PC-3 (cell line): ENCODE results near the gene GSTO2. TPM values are rescaled to one million over a fixed set of nuclear protein-coding genes. Genes with fewer than 3 reads are reported as not detected.

Source experiments
- ATAC-seq: fragments of 200-7000 bp; cut with Tn5 transposase; 2 replicates; pipeline ENCODE4 v1.9.1; 2020; ENCODE audit warnings: mild to moderate bottlenecking, moderate library complexity
- BruUV-seq: library from RNA; stranded (reverse); fragments of 400-500 nt; replicated peaks from 2 replicates; lab custom pipeline; 2021; lab: Mats Ljungman, UMichigan
- CTCF ChIA-PET: fragments of 300-600 bp; sonication (Branson Sonifier 250); formaldehyde crosslinking; loops from one replicate; lab custom pipeline; 2022; ENCODE audit warnings: antibody characterized with exemption; lab: Charles Lee
- POLR2A ChIA-PET: fragments of 300-600 bp; sonication (Branson Sonifier 250); formaldehyde crosslinking; loops from one replicate; lab custom pipeline; 2022; ENCODE audit warnings: antibody characterized with exemption; ENCODE audit not compliant: unreplicated experiment; lab: Charles Lee
- DNase-seq: peaks from one replicate; pipeline ENCODE4 v3.0.0-alpha.2; 2015
- H2AFZ ChIP-seq: fragments of 300-600 bp; sonication (generic); 2 replicates; pipeline ENCODE4 v1.6.0; 2016; ENCODE audit warnings: antibody characterized with exemption, low read length
- H3F3A ChIP-seq: fragments of 300-600 bp; sonication (generic); one replicate; pipeline ENCODE4 v1.6.0; 2017; ENCODE audit warnings: antibody characterized with exemption, low read length, control low read depth, mild to moderate bottlenecking; ENCODE audit not compliant: unreplicated experiment
- H3K27ac ChIP-seq: fragments of 300-600 bp; sonication (generic); 2 replicates; pipeline ENCODE4 v1.5.1; 2016; ENCODE audit warnings: mild to moderate bottlenecking, low read length
- H3K27me3 ChIP-seq: fragments of 300-600 bp; sonication (generic); 2 replicates; pipeline ENCODE4 v1.6.1; 2016; ENCODE audit warnings: low read length, mixed read lengths
- H3K36me3 ChIP-seq: fragments of 300-600 bp; sonication (generic); 2 replicates; pipeline ENCODE4 v1.6.1; 2016; ENCODE audit warnings: low read depth, mixed run types, low read length, mixed read lengths
- H3K4me1 ChIP-seq: fragments of 300-600 bp; sonication (generic); 2 replicates; pipeline ENCODE4 v1.5.1; 2016; ENCODE audit warnings: low read length; ENCODE audit not compliant: insufficient read depth
- H3K4me2 ChIP-seq: fragments of 300-600 bp; sonication (generic); 2 replicates; pipeline ENCODE4 v1.6.0; 2016; ENCODE audit warnings: low read length
- H3K4me3 ChIP-seq: fragments of 300-600 bp; sonication (generic); 2 replicates; pipeline ENCODE4 v1.5.1; 2016; ENCODE audit warnings: mild to moderate bottlenecking, low read length, mixed read lengths
- H3K79me2 ChIP-seq: fragments of 300-600 bp; sonication (generic); 2 replicates; pipeline ENCODE4 v1.6.1; 2017; ENCODE audit warnings: low read length, mixed read lengths
- H3K9ac ChIP-seq: fragments of 300-600 bp; sonication (generic); 2 replicates; pipeline ENCODE4 v1.6.0; 2016; ENCODE audit warnings: mild to moderate bottlenecking, low read length
- H3K9me2 ChIP-seq: fragments of 300-600 bp; sonication (generic); replicated peaks from 2 replicates; pipeline ENCODE4 v1.6.1; 2016; ENCODE audit warnings: mixed run types, low read length, mixed read lengths
- H3K9me3 ChIP-seq: fragments of 300-600 bp; sonication (generic); 2 replicates; pipeline ENCODE4 v1.6.1; 2016; ENCODE audit warnings: low read length, mixed read lengths
- H4K20me1 ChIP-seq: fragments of 300-600 bp; sonication (generic); 2 replicates; pipeline ENCODE4 v1.6.1; 2016; ENCODE audit warnings: low read length, mixed read lengths
- CTCF ChIP-seq: fragments of 300-600 bp; sonication (generic); conservative IDR thresholded peaks from 2 replicates; pipeline ENCODE4 v1.5.1; 2017; ENCODE audit warnings: antibody characterized with exemption, low read depth, mild to moderate bottlenecking, low read length
- EZH2 ChIP-seq: fragments of 300-600 bp; sonication (generic); IDR thresholded peaks from one replicate; pipeline ENCODE4 v1.6.1; 2017; ENCODE audit warnings: antibody characterized with exemption, mild to moderate bottlenecking, low read length; ENCODE audit not compliant: unreplicated experiment
- EZH2phosphoT487 ChIP-seq: fragments of 300-600 bp; sonication (generic); IDR thresholded peaks from 2 replicates; pipeline ENCODE4 v1.6.1; 2018; ENCODE audit warnings: mild to moderate bottlenecking, antibody characterized with exemption, low read length, borderline replicate concordance
- intact Hi-C: fragments of 100-400 bp; cut with micrococcal nuclease; formaldehyde crosslinking; loops from 2 replicates; pipeline ENCODE4 v1.9.0; 2023
- total RNA-seq: library from RNA; depleted of rRNA; stranded (reverse); fragments of >200 nt; gene quantifications from 2 replicates; pipeline ENCODE4 v1.2.3, GENCODE V29; 2014

Gene GSTO2
- total RNA-seq, 1 experiment from 2014 or later: 13.8 TPM

- Histone ChIP-seq H3K36me3 (no peaks in the 10 kb centered on the region), H3K27me3 (no peaks in the 10 kb centered on the region), H4K20me1 (0 out of 2 replicates have a peak, but pooled peaks cover 6% of the 10 kb centered on the region), H3K4me2 (no peak overlapping the region), H3F3A (no peaks in the 10 kb centered on the region), H3K9me2 (no peaks in the 10 kb centered on the region), H3K27ac (no peak overlapping the region), H2AFZ (no peak overlapping the region), H3K4me3 (no peak overlapping the region), H3K9ac (no peak overlapping the region), H3K4me1 (peaks cover 18% of the 10 kb centered on the region), H3K9me3 (no peaks in the 10 kb centered on the region), H3K79me2 (peaks cover 91% of the 10 kb centered on the region)
- CTCF ChIA-PET: interaction anchor here (0.5 kb wide), 1 partner anchor 583 kb away, joined by 3 read pairs; no protein-coding TSS in a partner anchor
- POLR2A ChIA-PET: no interaction called here
- BruUV-seq: no TSS peak
- intact Hi-C loops: no loop called here
- no peak for DNase-seq
- no peak for ATAC-seq
- TF ChIP-seq EZH2: no peak
- no peak for TF ChIP-seq EZH2phosphoT487
- no peak for TF ChIP-seq CTCF
Observed at GRCh38 chr10:104323760-104324201, 54.8 kb downstream of the GSTO2 start.

DNA sequence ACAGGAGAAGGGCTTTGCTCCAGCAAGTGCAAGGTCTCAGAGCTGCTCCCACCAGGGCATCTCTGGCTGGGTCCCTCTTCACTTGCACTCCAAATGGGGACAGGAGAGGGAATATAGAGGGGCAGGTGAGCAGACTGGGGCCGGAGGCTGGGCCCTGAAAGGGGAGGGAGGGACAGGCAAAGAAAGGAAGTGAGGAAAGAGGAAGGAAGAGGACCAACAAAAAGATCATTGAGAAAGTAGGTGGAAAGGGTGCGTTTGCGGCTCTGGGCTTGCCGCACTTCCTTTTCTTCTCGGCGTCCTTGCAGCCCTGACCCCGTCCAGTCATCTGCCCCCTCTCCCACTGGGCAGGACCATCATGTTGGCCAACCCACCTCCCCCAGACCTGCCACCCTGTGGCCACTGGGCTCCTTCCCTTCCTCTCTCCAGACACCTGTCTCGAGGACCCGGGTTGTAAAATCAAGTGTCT lies 55.3 kb downstream of the GSTO2 start:
- no peak overlapping the region for H2AFZ ChIP-seq
- CTCF ChIA-PET: interaction anchor here (0.5 kb wide), 1 partner anchor 582 kb away, joined by 3 read pairs; no protein-coding TSS in a partner anchor
- 0 out of 2 replicates have a peak, but pooled peaks cover 4% of the 10 kb centered on the region for H4K20me1 ChIP-seq
- BruUV-seq: no TSS peak
- no peaks in the 10 kb centered on the region for H3K27me3 ChIP-seq
- no peaks in the 10 kb centered on the region for H3F3A ChIP-seq
- H3K4me2 ChIP-seq: no peak overlapping the region
- intact Hi-C loops: no loop called here
- no peak overlapping the region for H3K27ac ChIP-seq
- H3K9me2 ChIP-seq: no peaks in the 10 kb centered on the region
- DNase-seq (no peak), ATAC-seq (no peak)
- H3K36me3 ChIP-seq: no peaks in the 10 kb centered on the region
- POLR2A ChIA-PET: no interaction called here
- peaks cover 88% of the 10 kb centered on the region for H3K79me2 ChIP-seq
- H3K4me1 ChIP-seq: peaks cover 23% of the 10 kb centered on the region
- H3K9me3 ChIP-seq: no peaks in the 10 kb centered on the region
- H3K4me3 ChIP-seq: no peak overlapping the region
- TF ChIP-seq EZH2 (no peak), CTCF (no peak), EZH2phosphoT487 (no peak)
- no peak overlapping the region for H3K9ac ChIP-seq

DNA sequence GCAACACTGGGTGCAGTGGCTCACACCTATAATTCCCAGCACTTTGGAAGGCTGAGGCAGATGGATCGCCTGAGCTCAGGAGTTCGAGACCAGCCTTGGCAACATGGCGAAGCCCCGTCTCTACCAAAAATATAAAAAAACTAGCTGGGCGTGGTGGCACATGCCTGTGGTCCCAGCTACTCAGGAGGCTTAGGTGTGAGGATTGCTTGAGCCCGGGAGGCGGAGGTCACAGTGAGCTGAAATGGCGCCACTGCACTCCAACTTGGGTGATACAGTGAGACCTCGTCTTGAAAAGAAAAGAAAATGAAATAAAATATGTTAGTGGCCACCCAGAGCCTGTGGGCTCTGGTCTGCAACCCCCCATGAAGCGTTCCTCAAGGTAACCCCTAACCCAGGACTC lies 55.9 kb downstream of the GSTO2 start:
- ATAC-seq (no peak), DNase-seq (no peak)
- H3K27ac ChIP-seq: no peak overlapping the region
- H3K4me3 ChIP-seq: no peak overlapping the region
- CTCF ChIA-PET: no interaction called here
- TF ChIP-seq EZH2 (no peak), EZH2phosphoT487 (no peak), CTCF (no peak)
- no peak overlapping the region for H2AFZ ChIP-seq
- no TSS peak for BruUV-seq
- H3K27me3 ChIP-seq: no peaks in the 10 kb centered on the region
- H3K9me3 ChIP-seq: no peaks in the 10 kb centered on the region
- H3K9ac ChIP-seq: no peak overlapping the region
- no peaks in the 10 kb centered on the region for H3F3A ChIP-seq
- 0 out of 2 replicates have a peak, but pooled peaks cover 4% of the 10 kb centered on the region for H4K20me1 ChIP-seq
- intact Hi-C loops: no loop called here
- POLR2A ChIA-PET: no interaction called here
- H3K4me1 ChIP-seq: peaks cover 30% of the 10 kb centered on the region
- no peaks in the 10 kb centered on the region for H3K9me2 ChIP-seq
- no peaks in the 10 kb centered on the region for H3K36me3 ChIP-seq
- peaks cover 81% of the 10 kb centered on the region for H3K79me2 ChIP-seq
- no peak overlapping the region for H3K4me2 ChIP-seq
